HFF-Myc (cell line): ENCODE results near the gene UPK3A.

Experiments used
- DNase-seq: peaks from one replicate; pipeline ENCODE4 v3.0.0-alpha.2; 2011; ENCODE audit warnings: low read depth; ENCODE audit errors: extremely low read depth
- H3K4me3 ChIP-seq: replicated peaks from 2 replicates; pipeline ENCODE4 v1.5.1; 2011; ENCODE audit warnings: low read depth, mild to moderate bottlenecking, control low read depth, low read length
- CTCF ChIP-seq: IDR thresholded peaks from 2 replicates; pipeline ENCODE4 v1.5.1; 2012; ENCODE audit warnings: mild to moderate bottlenecking, low read depth, low read length, control low read depth; ENCODE audit errors: missing control alignments

The UPK3A gene

GRCh38 chr22:45295492-45295891 is 10.7 kb downstream of the UPK3A start:
- no peak overlapping the region for H3K4me3 ChIP-seq
- no peak for DNase-seq
- TF ChIP-seq CTCF, result no peak

- TF ChIP-seq CTCF, result no peak
- DNase-seq, result no peak
- H3K4me3 ChIP-seq, result no peak overlapping the region
Measured at GRCh38 chr22:45296628-45297297, 12.0 kb downstream of the UPK3A start.

GRCh38 chr22:45298934-45299505 is 14.3 kb downstream of the UPK3A start:
- DNase-seq, result no peak
- no peak for TF ChIP-seq CTCF
- no peak overlapping the region for H3K4me3 ChIP-seq

- TF ChIP-seq CTCF, result no peak
- DNase-seq, result no peak
- H3K4me3 ChIP-seq, result no peak overlapping the region
Measured at GRCh38 chr22:45302751-45303150, 18.0 kb downstream of the UPK3A start.

GRCh38 chr22:45303181-45303580 is 18.4 kb downstream of the UPK3A start:
- H3K4me3 ChIP-seq, result no peak overlapping the region
- no peak for TF ChIP-seq CTCF
- DNase-seq, result no peak

GRCh38 chr22:45304971-45305370 is 20.2 kb downstream of the UPK3A start:
- no peak for DNase-seq
- no peak for TF ChIP-seq CTCF
- no peak overlapping the region for H3K4me3 ChIP-seq
